Neural cell (in vitro differentiated cells): ENCODE data around the gene CACNA1H. TPM values are rescaled to one million over a fixed set of nuclear protein-coding genes. Genes with fewer than 3 reads are reported as not detected.

Experiments used
- H2AFZ ChIP-seq: fragments of 200-600, 300-800 bp; sonication (generic), shearing (Covaris generic); 2 replicates; pipeline ENCODE4 v1.6.0; 2014; ENCODE audit warnings: low read depth, mild to moderate bottlenecking, antibody characterized with exemption, low read length, moderate library complexity
- H3F3A ChIP-seq: fragments of 200-600 bp; shearing (Covaris generic); 2 replicates; pipeline ENCODE4 v1.6.1; 2016; ENCODE audit warnings: mild to moderate bottlenecking, moderate library complexity, mixed read lengths, antibody characterized with exemption, low read length; ENCODE audit not compliant: insufficient read depth, poor library complexity, severe bottlenecking
- H3K27ac ChIP-seq: fragments of 200-600, 300-800 bp; sonication (generic), shearing (Covaris generic); 2 replicates; pipeline ENCODE4 v1.5.1; 2014; ENCODE audit warnings: mild to moderate bottlenecking, low read length, moderate library complexity
- H3K27me3 ChIP-seq: fragments of 300-800, 200-600 bp; sonication (generic), shearing (Covaris generic); 2 replicates; pipeline ENCODE4 v1.6.0; 2014; ENCODE audit warnings: mild to moderate bottlenecking, low read depth, low read length, moderate library complexity; ENCODE audit not compliant: insufficient read depth
- H3K36me3 ChIP-seq: fragments of 300-800, 200-600 bp; sonication (generic), shearing (Covaris generic); 2 replicates; pipeline ENCODE4 v1.5.1; 2014; ENCODE audit warnings: mild to moderate bottlenecking, antibody characterized with exemption, low read length, moderate library complexity; ENCODE audit not compliant: insufficient read depth
- H3K4me2 ChIP-seq: fragments of 300-800, 200-600 bp; sonication (generic), shearing (Covaris generic); 2 replicates; pipeline ENCODE4 v1.6.0; 2014; ENCODE audit warnings: mild to moderate bottlenecking, low read length
- H3K4me3 ChIP-seq: fragments of 300-800, 200-600 bp; sonication (generic), shearing (Covaris generic); 2 replicates; pipeline ENCODE4 v1.5.1; 2014; ENCODE audit warnings: mild to moderate bottlenecking, low read length, moderate library complexity
- H3K79me2 ChIP-seq: fragments of 200-600 bp; shearing (Covaris generic); replicated peaks from 2 replicates; pipeline ENCODE4 v1.6.0; 2014; ENCODE audit warnings: mild to moderate bottlenecking, low read length, moderate library complexity; ENCODE audit not compliant: insufficient read depth
- H3K9ac ChIP-seq: fragments of 300-800, 200-600 bp; sonication (generic), shearing (Covaris generic); 2 replicates; pipeline ENCODE4 v1.6.1; 2016; ENCODE audit warnings: mild to moderate bottlenecking, low read length, mixed read lengths
- H3K9me2 ChIP-seq: fragments of 200-600 bp; shearing (Covaris generic); 2 replicates; pipeline ENCODE4 v1.6.1; 2016; ENCODE audit warnings: mild to moderate bottlenecking, low read length, mixed read lengths; ENCODE audit not compliant: insufficient read depth
- H3K9me3 ChIP-seq: fragments of 200-600, 300-800 bp; sonication (generic), shearing (Covaris generic); 2 replicates; pipeline ENCODE4 v1.6.1; 2016; ENCODE audit warnings: mild to moderate bottlenecking, mixed run types, low read length, moderate library complexity, mixed read lengths
- H4K20me1 ChIP-seq: fragments of 200-600 bp; shearing (Covaris generic); 2 replicates; pipeline ENCODE4 v1.6.1; 2016; ENCODE audit warnings: mild to moderate bottlenecking, mixed run types; ENCODE audit not compliant: insufficient read depth
- EP300 ChIP-seq: fragments of 450-650 bp; conservative IDR thresholded peaks from 2 replicates; pipeline ENCODE4 v1.6.1; 2014; ENCODE audit warnings: antibody characterized with exemption, mild to moderate bottlenecking, moderate library complexity; ENCODE audit not compliant: poor library complexity, severe bottlenecking
- EZH2 ChIP-seq: fragments of 200-600, 300-800 bp; shearing (Covaris generic), sonication (generic); IDR thresholded peaks from 2 replicates; pipeline ENCODE4 v1.6.1; 2014; ENCODE audit warnings: antibody characterized with exemption, low read length, borderline replicate concordance, mild to moderate bottlenecking; ENCODE audit not compliant: insufficient read depth, poor library complexity, severe bottlenecking
- MXI1 ChIP-seq: fragments of 450-650 bp; conservative IDR thresholded peaks from 2 replicates; pipeline ENCODE4 v1.6.1; 2014; ENCODE audit warnings: antibody characterized with exemption, mild to moderate bottlenecking; ENCODE audit not compliant: poor library complexity, severe bottlenecking
- POLR2AphosphoS5 ChIP-seq: IDR thresholded peaks from 2 replicates; pipeline ENCODE4 v1.6.1; 2012
- RAD21 ChIP-seq: fragments of 450-650 bp; conservative IDR thresholded peaks from 2 replicates; pipeline ENCODE4 v1.6.1; 2014; ENCODE audit warnings: antibody characterized with exemption, mild to moderate bottlenecking, moderate library complexity
- SMC3 ChIP-seq: fragments of 450-650 bp; conservative IDR thresholded peaks from 2 replicates; pipeline ENCODE4 v1.6.1; 2014; ENCODE audit warnings: antibody characterized with exemption, mild to moderate bottlenecking, moderate library complexity; ENCODE audit not compliant: poor library complexity
- TAF1 ChIP-seq: IDR thresholded peaks from 2 replicates; pipeline ENCODE4 v1.6.1; 2012; ENCODE audit warnings: low read depth
- polyA plus RNA-seq: library from polyadenylated mRNA; depleted of rRNA; stranded (reverse); fragments of >200 nt; gene quantifications from 2 replicates; pipeline ENCODE4 v1.2.3, GENCODE V29; 2014
- TF ChIP-seq, protein P1 (sequence below): IDR thresholded peaks from 2 replicates; pipeline ENCODE4 v1.6.1; 2012; ENCODE audit warnings: borderline replicate concordance
- TF ChIP-seq, protein P2 (sequence below): fragments of 450-650 bp; IDR thresholded peaks from 2 replicates; pipeline ENCODE4 v1.5.1; 2014; ENCODE audit warnings: antibody characterized with exemption, mild to moderate bottlenecking, moderate library complexity; ENCODE audit not compliant: poor library complexity, severe bottlenecking

Gene CACNA1H
- polyA plus RNA-seq, 1 donor from 2014 or later: 27.7 TPM

DNA sequence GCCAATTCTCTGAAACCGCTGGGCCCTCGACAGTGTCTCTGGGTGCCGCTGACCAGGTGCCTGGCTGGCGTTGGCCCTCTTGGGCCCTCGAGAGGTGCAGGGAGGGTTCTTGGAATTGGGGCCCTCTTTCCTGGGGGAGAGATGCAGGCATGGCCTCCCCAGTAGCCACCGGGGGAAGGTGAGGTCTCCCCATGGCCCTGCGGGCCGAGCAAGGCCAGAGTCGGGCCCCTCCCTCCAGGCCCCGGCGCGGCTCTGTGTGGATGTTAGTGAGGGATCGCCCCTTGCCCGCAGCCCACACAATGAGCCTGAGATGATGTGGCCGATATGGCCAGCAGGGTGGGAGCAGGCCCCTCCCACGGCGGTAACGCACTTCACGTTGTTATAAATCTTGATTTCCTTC is 33.8 kb upstream of the CACNA1H start:
- H4K20me1 ChIP-seq: no peaks in the 10 kb centered on the region
- H3K36me3 ChIP-seq: no peaks in the 10 kb centered on the region
- H3K9me2 ChIP-seq: no peaks in the 10 kb centered on the region
- no peaks in the 10 kb centered on the region for H3F3A ChIP-seq
- H3K27ac ChIP-seq: no peak overlapping the region
- H3K9me3 ChIP-seq: no peaks in the 10 kb centered on the region
- no peak overlapping the region for H3K4me2 ChIP-seq
- H3K4me3 ChIP-seq: no peak overlapping the region
- H3K9ac ChIP-seq: no peak overlapping the region
- TF ChIP-seq EZH2 (no peak), TAF1 (no peak), RAD21 (no peak), MXI1 (no peak), SMC3 (no peak), EP300 (no peak), POLR2AphosphoS5 (no peak)
- TF ChIP-seq, protein P1, sequence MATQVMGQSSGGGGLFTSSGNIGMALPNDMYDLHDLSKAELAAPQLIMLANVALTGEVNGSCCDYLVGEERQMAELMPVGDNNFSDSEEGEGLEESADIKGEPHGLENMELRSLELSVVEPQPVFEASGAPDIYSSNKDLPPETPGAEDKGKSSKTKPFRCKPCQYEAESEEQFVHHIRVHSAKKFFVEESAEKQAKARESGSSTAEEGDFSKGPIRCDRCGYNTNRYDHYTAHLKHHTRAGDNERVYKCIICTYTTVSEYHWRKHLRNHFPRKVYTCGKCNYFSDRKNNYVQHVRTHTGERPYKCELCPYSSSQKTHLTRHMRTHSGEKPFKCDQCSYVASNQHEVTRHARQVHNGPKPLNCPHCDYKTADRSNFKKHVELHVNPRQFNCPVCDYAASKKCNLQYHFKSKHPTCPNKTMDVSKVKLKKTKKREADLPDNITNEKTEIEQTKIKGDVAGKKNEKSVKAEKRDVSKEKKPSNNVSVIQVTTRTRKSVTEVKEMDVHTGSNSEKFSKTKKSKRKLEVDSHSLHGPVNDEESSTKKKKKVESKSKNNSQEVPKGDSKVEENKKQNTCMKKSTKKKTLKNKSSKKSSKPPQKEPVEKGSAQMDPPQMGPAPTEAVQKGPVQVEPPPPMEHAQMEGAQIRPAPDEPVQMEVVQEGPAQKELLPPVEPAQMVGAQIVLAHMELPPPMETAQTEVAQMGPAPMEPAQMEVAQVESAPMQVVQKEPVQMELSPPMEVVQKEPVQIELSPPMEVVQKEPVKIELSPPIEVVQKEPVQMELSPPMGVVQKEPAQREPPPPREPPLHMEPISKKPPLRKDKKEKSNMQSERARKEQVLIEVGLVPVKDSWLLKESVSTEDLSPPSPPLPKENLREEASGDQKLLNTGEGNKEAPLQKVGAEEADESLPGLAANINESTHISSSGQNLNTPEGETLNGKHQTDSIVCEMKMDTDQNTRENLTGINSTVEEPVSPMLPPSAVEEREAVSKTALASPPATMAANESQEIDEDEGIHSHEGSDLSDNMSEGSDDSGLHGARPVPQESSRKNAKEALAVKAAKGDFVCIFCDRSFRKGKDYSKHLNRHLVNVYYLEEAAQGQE: no peak
- TF ChIP-seq, protein P2, sequence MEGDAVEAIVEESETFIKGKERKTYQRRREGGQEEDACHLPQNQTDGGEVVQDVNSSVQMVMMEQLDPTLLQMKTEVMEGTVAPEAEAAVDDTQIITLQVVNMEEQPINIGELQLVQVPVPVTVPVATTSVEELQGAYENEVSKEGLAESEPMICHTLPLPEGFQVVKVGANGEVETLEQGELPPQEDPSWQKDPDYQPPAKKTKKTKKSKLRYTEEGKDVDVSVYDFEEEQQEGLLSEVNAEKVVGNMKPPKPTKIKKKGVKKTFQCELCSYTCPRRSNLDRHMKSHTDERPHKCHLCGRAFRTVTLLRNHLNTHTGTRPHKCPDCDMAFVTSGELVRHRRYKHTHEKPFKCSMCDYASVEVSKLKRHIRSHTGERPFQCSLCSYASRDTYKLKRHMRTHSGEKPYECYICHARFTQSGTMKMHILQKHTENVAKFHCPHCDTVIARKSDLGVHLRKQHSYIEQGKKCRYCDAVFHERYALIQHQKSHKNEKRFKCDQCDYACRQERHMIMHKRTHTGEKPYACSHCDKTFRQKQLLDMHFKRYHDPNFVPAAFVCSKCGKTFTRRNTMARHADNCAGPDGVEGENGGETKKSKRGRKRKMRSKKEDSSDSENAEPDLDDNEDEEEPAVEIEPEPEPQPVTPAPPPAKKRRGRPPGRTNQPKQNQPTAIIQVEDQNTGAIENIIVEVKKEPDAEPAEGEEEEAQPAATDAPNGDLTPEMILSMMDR: no peak
- no peaks in the 10 kb centered on the region for H3K79me2 ChIP-seq
- no peaks in the 10 kb centered on the region for H3K27me3 ChIP-seq
- H2AFZ ChIP-seq: no peak overlapping the region

DNA sequence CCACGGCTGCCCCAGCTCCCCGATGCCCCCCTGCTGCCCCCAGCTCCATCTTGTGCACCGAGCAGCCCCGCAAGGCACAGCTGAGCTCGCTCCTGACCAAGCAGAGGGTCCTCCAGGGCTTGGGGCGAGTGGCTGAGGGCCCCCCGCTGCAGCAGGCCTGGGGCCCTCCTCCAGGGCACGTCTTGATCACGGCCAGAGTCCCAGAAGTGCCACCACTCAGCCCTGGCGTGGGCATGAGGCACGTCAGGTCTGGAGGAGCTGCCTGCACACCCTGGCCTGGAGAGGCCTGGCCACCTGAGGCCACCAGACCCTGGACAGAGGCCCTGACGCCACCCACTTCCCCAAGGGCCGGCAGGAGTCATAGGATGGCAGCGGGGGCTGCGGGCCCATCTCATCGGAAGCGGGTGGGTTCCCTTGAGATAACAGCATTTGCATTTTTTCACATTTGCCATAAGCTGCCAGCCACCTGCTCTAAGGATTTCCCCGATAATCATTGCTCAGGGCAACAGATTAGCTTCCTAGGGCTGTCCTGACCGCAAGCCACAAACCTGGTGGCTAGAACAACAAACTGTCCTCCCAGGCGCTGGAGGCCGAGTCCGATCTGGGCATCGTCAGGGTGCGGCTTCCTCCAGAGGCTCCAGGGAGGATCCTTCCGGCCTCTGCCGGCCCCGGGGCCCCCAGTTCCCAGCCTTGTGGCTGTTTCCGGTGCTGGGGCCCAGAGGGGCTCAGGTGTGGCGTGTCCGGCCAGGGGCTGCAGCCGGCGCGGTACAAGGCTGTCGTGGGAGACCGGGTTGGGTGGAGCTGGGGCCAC is 32.9 kb upstream of the CACNA1H start:
- Histone ChIP-seq H2AFZ (no peak overlapping the region), H4K20me1 (no peaks in the 10 kb centered on the region), H3F3A (no peaks in the 10 kb centered on the region), H3K9ac (no peak overlapping the region), H3K79me2 (no peaks in the 10 kb centered on the region), H3K27ac (no peak overlapping the region), H3K9me3 (no peaks in the 10 kb centered on the region), H3K4me3 (no peak overlapping the region), H3K9me2 (no peaks in the 10 kb centered on the region), H3K27me3 (no peaks in the 10 kb centered on the region), H3K36me3 (no peaks in the 10 kb centered on the region), H3K4me2 (no peak overlapping the region)
- TF ChIP-seq EP300 (no peak), EZH2 (no peak), RAD21 (no peak), MXI1 (no peak), TAF1 (no peak), SMC3 (no peak), POLR2AphosphoS5 (no peak)
- TF ChIP-seq, protein P2: no peak
- TF ChIP-seq, protein P1: no peak
